GM21423 (cell line): ENCODE results near the gene GRM1.

Experiments
- ATAC-seq: cut with Tn5 transposase; IDR thresholded peaks from one replicate; pipeline ENCODE4 v1.9.1; 2021; ENCODE audit warnings: mild to moderate bottlenecking, moderate library complexity; ENCODE audit not compliant: unreplicated experiment

The GRM1 gene

DNA sequence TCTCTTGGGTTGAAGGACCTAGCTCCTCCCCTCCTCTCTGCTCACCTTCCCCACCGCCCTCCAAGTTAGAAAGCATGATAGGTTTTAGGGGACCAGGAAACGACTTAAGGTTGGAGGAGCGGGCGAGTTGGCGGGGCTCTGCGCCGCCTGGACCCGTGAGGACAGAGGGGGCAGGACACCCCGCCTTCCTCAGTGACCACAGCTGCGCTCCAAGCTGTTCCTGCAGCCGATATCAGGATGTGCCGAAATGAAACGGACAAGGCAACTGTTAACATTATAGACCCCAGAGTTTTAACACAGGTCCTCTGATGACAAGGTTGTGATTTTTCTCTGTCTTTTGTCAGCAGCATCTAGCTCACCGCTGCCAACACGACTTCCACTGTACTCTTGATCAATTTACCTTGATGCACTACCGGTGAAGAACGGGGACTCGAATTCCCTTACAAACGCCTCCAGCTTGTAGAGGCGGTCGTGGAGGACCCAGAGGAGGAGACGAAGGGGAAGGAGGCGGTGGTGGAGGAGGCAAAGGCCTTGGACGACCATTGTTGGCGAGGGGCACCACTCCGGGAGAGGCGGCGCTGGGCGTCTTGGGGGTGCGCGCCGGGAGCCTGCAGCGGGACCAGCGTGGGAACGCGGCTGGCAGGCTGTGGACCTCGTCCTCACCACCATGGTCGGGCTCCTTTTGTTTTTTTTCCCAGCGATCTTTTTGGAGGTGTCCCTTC, at the start of gene GRM1:
Gene GRM1, plus strand, starts transcription at position 212 of the 722 bp plus-strand sequence. Its CDS starts 456 bp downstream, at position 668.
- ATAC-seq, result no peak

DNA sequence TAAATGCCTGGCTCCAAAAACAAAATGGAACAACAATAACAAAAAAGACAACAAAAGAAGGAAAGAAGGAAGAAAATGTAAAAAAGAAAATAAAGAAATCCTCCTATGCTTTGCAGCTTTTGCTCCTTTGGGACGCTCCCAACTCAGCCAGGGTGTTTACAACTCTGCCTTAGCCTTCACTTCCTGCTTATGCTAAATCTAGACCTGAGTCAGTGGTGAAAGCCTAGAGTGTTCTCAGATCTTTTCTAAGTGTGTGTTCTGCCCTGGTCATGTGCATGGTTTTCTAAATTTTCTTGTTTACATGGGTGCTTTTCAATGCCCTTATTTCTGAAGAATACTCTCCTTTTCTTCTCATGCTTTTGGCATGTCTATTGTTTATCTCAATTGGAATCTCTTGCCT, 19.5 kb upstream of the GRM1 start:
- no peak for ATAC-seq

DNA sequence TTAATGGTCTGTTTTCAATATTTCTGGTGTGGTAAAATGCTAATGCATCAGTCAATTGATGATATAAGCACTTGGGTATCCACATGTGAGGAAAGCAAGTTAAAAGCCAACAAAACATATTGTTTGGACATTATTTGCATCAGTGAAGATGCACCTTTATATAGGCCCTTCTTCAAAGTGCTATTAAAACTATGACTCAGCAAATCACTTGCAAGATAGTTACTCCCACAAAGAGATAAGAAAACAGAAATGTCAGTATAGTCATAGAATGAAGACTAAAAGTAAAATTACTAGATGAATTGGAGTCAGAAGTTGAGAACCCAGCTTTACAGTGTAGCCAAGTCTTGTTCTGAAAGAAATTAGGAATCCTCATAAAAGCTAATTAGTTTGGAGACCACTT, 14.6 kb upstream of the GRM1 start:
- ATAC-seq, result no peak

DNA sequence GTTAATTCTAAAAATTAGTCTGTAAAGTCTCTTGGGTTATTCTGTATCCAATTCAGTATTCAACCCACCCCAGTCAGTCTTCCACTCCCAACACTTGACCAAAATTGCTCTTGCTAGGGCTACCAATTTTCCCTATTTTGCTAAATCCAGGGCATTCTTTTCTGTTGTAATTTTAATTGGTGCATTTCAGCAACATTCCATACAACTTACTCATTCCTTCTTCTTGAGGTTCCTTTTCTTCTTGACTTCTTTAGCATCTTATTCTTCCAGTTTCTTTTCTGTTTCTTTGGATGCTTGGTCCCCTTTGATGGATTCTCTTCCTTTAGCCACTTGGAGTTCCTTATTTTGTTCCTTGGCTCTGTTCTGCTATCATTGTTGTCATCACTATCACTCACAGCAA, 11.2 kb upstream of the GRM1 start:
- ATAC-seq, result no peak

DNA sequence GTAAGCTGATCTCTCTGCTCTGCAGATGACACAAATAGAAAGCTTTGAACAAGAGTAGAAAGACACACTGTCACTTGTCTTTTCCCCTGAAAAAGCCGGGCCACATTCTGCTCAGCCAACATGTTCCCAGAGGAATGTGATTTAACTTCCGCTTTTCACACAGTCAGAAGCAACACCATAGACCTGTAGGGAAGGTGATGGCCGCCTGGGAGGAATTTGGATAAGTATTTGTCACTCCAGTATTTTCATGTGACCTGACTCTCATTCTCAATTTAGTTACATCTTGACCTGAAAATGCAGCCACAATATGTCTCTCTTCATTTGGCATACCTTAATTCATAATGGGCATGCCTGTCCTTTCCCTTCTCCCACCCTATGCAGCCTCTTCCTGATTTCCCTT, 2.0 kb upstream of the GRM1 start:
- no peak for ATAC-seq

DNA sequence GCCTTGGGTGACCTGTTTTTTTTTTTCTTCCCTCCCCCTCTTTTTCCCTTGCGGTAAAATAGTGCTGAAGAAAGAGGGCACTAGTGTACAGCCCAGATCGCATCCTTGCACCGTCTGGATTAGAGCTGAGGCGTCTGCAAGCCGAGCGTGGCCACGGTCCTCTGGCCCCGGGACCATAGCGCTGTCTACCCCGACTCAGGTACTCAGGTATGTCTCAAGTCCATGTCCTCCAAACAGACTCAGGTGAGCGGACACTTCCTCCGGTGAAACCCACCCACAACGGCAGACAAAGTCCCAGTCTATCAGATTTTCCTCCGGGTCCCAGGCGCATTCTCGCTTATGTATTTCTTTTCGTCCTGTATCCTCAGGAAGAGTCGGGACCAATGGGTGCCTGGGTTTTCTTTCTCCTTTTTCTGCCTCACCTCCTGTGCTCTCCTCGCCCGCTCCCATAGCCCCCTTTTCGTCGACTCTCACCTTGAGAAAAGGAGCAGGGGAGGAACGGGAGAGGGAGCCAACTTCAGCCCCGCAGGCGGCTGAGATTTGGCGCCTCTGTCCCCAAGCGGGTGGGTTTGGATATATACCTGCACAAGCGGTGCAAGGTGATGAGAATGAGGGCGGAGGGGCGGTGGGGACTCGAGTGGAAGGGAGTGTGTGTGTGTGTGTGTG, 1.1 kb upstream of the GRM1 start:
- peak; percentile 9 for ATAC-seq

DNA sequence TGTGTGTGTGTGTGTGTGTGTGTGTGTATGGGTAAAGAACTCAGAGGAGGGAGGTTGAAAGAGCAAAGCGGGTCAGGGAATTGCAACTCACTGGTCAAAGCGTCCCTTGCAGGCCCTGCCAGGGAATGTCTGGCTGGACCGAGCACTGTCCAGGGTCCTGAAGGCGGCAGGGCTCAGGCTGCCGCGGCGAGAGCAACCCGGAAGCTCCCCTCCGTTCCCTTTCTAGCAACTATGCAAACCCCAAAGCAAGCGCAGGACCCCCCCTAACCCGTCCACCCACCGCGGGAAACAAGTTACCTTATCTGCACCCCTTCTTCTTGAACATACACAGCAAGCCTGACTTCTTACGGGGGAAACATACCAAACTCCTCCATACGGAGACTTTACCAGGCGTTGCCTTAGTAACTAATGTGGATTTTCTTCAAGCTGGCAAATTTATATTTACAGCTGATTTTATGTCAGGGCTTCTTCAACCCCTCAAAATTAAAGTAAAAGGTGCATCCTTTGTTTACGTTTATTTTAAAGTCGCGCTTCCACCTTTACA, 538 bp upstream of the GRM1 start:
- ATAC-seq, result peak; percentile 58

DNA sequence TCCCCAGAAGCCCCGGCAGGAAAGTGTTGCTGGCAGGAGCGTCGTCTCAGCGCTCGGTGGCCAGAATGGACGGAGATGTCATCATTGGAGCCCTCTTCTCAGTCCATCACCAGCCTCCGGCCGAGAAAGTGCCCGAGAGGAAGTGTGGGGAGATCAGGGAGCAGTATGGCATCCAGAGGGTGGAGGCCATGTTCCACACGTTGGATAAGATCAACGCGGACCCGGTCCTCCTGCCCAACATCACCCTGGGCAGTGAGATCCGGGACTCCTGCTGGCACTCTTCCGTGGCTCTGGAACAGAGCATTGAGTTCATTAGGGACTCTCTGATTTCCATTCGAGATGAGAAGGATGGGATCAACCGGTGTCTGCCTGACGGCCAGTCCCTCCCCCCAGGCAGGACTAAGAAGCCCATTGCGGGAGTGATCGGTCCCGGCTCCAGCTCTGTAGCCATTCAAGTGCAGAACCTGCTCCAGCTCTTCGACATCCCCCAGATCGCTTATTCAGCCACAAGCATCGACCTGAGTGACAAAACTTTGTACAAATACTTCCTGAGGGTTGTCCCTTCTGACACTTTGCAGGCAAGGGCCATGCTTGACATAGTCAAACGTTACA, 817 bp downstream of the GRM1 start:
- ATAC-seq, result no peak

DNA sequence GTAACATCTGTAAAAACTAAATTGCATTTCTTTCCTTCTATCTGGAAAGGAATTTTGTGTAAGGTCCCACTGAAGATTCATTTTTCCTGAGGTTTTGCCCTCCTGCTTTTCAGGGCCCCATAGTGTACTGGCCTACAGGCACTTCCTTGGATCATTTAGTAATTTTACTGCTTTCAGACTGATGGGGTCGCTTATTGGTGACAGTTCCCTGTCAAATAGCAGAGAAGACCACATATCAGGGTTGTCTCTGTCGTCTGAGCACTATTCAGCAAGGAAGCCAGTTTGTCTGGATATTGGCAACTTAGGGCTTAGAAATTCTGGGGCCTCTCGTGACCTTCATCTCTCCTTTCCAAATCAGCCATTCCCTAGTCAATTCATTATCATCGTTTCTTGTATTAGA, 3.5 kb downstream of the GRM1 start:
- no peak for ATAC-seq

DNA sequence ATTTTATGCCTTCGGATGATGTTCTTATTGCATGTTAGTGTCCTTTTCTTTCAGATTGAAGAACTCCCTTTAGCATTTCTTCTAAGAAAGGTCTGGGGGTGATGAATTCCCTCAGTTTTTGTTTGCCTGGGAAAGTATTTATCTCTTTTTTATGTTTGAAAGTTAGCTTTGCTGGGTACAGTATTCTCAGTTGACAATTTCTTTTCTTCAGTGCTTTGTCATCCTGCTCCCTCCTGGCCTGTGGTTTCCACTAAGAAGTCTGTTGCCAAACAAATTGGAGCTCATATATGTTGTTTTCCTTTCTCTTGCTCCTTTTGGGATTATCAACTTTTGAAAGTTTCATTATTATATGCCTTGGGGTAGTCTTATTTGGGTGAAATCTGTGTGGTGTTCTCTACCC, 11.5 kb downstream of the GRM1 start:
- ATAC-seq, result no peak

DNA sequence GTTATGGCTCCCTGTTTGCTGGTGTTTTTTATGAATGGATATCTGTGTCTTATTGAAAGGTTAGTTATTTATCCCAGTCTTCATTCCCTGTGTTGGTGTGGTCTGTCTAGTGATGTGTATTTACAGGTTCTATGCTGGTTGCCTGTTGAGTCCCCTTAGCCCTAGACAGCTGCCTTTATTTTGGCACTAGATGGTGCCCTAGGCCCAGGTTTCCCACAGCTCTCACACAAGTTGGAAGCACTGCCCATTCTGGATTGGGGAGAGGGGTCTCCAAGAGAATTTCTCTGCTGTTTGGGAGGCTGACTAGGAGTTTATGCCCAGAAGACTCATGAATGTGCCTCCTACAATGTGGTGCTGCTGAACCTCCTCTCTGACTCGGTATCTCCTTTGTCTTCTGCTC, 12.4 kb downstream of the GRM1 start:
- ATAC-seq, result no peak

DNA sequence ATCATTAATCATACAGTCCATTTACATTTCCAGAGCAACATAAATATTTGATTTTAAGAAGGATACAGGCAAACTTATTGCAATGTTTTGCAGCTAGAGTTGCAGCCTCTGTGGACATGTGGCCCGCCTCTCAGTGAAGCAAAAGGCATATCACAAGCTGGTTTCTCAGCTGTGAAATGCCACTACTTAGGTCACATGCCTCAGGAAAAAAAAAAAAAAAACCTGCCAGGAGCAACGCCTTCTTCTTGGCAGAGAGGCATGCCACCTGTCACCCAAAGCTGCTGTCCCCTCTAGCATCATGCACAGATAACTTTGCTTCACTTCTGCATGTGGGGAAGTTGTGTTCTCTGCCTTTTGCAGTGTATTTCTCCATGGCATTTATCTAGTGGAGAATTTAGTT, 18.5 kb downstream of the GRM1 start:
- no peak for ATAC-seq

DNA sequence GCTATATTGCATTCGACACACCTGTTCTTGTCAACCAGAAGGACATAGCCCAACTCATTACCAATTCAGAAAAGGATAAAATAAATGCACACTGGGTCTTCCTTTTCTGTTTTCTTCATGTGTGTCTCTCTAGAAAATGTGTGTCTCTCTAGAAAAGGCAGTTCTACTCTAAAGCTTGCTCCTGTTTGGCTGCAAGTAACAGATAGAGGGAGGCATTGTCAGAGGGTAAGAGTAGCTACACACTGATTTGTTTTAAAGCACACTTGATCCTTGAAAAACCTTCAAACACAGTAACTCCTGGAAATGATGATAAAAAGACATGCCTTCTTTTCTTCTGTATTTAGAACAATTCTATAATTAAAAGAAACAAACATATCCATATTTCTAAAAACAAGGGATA, 21.3 kb downstream of the GRM1 start:
- no peak for ATAC-seq

DNA sequence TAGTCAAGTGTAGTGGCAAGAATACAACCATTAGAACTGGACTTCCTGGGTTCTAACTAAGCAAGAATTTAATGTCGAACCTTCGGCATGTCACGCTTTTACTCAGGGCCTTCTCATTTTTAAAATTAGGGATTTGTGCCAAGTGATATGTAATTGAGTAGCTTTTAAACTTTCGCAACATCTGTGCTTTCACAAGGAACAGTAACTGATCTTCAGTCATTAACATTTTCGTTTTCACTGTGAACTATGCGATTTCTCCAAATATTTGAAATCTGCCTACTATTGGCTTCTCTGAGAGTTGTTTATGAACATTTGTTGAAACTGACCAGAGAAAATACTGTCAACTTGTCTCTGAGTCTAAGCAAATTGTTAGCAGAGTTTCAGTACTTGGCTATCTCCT, 27.6 kb downstream of the GRM1 start:
- no peak for ATAC-seq

DNA sequence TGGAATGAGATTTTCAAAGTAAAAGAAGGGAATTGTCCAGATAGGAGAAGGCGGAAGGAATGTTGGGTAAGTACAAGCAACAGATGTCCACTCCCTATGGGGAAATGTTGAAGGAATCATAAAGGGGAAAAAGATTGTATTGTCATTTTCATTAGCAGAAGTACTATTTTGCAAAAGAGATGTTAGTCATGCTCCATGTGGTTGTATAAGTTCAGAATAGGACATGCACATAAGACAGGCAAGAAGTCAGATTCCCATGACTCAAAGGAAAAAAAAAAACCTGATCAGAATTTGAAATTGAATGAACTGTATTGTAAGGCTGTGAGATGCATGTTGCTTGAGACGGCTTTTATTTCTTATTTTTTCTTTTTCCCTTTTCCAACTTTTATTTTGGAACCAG, 36.8 kb downstream of the GRM1 start:
- ATAC-seq, result no peak

DNA sequence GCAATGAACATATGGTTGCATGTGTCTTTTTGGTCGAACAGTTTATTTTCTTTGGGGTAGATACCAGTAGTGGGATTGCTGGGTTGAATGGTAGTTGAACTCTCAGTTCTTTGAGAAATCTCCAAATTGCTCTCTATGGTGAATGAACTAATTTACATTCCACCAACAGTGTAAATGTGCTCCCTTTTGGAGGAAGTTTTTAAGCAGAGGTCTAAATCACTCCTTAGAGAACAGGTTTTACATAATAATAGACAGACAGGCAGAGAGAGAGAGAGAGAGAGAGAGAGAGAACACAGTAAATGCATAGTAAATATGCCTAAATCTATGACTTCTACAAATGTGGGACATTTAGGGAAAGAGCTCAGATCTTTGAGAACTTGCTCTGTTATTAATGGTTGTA, 37.6 kb downstream of the GRM1 start:
- ATAC-seq, result no peak

DNA sequence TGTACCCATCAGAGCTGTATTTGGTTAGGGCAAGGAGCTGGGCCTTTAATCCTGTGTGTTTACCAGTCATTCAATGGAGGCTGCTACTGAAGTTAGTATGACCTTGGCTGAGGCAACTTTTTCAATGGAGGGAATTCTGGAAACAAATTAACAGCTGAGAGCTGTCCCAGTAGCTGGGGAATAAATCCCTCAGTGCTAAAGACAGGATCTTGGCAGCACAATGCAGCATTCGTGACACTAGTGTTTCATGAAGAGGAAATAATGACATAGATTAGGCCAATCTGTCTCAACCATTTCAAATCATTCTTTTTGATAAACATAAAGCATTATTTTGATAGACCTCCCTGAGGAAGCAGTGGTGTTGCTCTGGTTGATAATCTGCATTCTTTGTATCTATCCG, 42.9 kb downstream of the GRM1 start:
- ATAC-seq, result no peak

DNA sequence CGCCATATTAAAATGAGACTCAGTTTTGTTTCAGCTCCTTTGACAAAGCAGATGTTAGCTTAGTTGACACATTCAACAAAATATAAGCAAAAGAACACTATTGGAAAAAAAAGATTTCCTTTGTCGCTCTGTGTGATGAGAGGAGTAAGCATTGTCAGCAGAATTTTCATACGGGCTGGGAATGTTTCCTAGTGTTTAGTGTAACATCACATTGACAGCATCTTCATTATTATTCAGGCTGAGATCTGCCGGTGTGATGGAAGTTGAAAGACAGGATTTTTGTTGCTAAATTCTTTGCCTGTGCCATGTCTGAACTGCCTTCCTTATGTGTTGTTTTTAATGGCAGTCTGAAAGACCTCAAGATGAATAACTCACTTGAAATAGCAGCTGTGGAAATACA, 49.1 kb downstream of the GRM1 start:
- ATAC-seq, result no peak

DNA sequence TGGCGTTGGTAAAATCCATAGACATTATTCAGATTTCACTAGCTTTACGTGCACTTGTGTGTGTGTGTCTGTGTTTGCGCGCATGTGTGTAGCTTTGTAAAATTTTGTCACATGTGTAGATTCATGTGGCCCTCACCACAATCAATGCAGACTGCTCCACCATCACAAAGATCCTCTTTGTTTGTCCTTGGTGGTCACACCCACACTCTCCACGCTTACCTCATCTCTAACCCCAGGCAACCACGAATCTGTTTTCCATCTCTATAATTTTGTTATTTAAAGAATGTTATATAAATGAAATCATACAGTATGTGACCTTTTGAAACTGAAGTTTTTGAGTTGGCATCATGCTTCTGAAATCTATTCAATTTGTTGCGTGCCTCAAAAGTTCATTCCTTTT, 58.5 kb downstream of the GRM1 start:
- ATAC-seq, result no peak

DNA sequence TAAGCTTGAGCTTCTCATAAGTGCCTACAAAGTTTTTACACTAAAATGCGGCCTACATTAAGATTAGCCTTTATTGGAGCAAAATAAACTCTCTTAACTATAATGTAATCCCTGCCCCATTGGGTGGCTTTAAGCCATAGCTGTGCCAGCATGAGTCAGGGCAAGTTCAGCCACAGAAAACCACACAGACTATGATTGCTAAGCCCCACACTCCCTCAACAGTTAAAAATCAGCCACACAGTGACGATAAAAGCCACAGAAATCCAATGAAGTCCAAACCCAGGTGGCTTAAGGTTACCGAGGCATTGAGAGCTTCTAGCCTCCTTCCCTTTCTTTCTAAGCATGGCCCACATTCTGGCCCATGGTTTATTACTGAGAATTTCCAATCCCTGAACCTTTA, 61.6 kb downstream of the GRM1 start:
- ATAC-seq, result no peak

DNA sequence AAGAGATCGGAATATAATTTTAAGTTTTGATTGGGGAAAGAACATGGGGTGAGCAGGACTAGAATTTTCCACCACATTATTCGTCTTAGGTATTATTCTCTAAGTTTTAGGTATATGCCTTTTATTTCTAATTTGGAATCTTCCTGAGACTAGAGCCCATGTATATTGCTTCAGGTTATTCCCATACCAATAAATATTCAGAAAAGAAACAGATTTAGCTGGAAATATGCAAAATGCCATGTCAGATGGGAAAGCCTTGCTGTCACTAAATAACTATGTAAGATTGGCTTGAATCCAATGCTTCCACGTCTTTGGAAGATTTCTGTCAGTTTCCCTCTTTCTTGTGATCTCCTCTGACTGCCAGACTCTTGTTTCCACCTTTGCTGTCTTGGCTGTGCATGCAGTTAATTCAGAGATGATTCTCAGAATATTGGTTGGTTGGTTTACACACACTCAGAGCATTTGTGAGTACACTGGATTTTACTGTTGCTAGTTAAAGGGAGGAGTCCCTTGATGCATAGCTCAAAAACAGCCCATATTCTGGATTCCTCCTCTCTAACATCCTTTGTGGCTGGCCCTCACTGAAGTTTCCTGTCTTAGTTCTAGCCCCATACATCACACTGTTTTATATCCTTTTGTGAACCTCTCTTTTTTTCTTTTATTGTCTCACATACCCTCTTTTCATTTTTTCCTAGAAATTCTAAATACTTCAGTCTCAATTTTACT, 64.3 kb downstream of the GRM1 start:
- ATAC-seq, result no peak
